ENCODE data around the gene SDC3.

DNA sequence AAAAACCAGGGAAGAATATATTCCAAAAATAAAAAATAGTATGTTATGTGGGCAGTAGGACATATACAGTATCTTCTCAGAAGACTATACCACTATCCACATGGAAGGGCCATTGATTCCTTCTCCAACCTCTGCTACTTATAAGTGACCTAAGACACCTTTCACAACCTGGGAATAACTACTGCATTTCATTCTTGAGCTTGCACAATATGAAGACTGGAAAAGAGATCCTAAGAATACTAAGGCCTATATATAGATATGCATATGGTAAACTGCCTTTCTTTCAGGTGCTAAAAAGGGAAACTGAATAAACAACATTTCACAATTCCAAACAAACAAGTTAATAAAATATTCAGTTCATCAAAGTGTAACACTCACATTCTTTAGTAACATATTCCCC, 32.0 kb upstream of the SDC3 start:
- TF ChIP-seq, protein P1, sequence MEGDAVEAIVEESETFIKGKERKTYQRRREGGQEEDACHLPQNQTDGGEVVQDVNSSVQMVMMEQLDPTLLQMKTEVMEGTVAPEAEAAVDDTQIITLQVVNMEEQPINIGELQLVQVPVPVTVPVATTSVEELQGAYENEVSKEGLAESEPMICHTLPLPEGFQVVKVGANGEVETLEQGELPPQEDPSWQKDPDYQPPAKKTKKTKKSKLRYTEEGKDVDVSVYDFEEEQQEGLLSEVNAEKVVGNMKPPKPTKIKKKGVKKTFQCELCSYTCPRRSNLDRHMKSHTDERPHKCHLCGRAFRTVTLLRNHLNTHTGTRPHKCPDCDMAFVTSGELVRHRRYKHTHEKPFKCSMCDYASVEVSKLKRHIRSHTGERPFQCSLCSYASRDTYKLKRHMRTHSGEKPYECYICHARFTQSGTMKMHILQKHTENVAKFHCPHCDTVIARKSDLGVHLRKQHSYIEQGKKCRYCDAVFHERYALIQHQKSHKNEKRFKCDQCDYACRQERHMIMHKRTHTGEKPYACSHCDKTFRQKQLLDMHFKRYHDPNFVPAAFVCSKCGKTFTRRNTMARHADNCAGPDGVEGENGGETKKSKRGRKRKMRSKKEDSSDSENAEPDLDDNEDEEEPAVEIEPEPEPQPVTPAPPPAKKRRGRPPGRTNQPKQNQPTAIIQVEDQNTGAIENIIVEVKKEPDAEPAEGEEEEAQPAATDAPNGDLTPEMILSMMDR (IDR thresholded peaks at IDR 0.05; ENCODE audit: insufficient read depth, low read depth, low read length), result no peak
- no peak for TF ChIP-seq EZH2 (IDR thresholded peaks at IDR 0.05; ENCODE audit: insufficient read depth, low read length)

Measured in astrocyte (in vitro differentiated cells and primary cell).